GM12873 (cell line): ENCODE data around the gene PAX3.

ENCODE experiments used
- TF ChIP-seq, protein P1 (sequence below): IDR thresholded peaks from 2 replicates; pipeline ENCODE4 v1.5.1; 2012; ENCODE audit warnings: low read depth, mild to moderate bottlenecking, moderate library complexity, low read length, control low read depth; ENCODE audit not compliant: insufficient read depth; ENCODE audit errors: missing control alignments

Gene PAX3

DNA sequence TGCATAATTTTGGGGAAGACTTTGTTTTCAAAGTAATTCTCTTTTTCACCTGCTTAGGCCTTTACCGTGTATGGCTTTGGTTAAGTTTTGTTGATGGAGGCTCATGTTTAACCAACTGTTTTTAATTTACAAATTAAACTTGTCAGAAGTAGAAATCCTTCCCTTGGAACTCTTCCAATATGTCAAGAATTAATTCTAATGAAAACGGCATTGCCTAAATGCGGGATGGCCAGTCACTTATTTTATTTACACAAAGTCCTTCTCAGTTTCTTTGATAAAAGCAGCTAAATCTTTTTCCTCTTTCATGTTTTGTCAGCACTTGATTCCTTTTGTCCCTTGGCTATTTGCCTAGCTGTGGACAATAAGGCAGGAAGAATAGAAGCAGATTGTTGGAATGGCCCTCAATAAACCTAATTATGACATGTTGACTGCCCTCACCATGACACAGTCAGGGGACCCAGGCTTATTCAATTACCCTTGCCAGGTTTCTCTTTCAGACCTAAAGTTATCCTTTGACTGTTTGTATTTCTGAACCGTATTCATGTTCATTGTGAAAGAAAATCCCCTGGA lies 26.3 kb downstream of the PAX3 start:
- TF ChIP-seq, protein P1, sequence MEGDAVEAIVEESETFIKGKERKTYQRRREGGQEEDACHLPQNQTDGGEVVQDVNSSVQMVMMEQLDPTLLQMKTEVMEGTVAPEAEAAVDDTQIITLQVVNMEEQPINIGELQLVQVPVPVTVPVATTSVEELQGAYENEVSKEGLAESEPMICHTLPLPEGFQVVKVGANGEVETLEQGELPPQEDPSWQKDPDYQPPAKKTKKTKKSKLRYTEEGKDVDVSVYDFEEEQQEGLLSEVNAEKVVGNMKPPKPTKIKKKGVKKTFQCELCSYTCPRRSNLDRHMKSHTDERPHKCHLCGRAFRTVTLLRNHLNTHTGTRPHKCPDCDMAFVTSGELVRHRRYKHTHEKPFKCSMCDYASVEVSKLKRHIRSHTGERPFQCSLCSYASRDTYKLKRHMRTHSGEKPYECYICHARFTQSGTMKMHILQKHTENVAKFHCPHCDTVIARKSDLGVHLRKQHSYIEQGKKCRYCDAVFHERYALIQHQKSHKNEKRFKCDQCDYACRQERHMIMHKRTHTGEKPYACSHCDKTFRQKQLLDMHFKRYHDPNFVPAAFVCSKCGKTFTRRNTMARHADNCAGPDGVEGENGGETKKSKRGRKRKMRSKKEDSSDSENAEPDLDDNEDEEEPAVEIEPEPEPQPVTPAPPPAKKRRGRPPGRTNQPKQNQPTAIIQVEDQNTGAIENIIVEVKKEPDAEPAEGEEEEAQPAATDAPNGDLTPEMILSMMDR: no peak

DNA sequence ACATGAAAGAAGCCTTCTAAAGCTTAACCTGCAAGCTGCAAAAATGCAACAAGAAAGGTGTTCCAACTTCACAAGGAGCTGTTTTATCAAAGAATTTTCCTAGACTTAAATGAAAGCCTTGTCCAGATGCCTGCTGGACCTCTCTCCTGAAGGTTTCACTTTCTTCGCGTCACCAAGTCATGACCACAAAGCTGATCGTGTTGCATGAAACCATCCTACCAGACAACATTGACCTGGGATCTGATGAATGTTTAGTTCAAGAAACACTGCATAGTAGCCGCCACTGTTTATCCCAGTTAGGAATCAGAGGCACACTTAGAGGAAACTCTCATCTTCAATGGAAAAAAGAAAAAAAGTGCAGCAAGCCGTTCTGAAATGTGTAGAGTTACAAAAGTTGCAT lies 26.9 kb downstream of the PAX3 start:
- TF ChIP-seq, protein P1: no peak

- TF ChIP-seq, protein P1: no peak
These were observed 28.4 kb downstream of the PAX3 start for GRCh38 chr2:222270396-222270795.

- TF ChIP-seq, protein P1: no peak
These were observed 29.7 kb downstream of the PAX3 start for GRCh38 chr2:222269132-222269531.

- TF ChIP-seq, protein P1: no peak
These were observed 30.3 kb downstream of the PAX3 start for GRCh38 chr2:222268311-222268990.

GRCh38 chr2:222264791-222265320 lies 33.9 kb downstream of the PAX3 start:
- TF ChIP-seq, protein P1: no peak

DNA sequence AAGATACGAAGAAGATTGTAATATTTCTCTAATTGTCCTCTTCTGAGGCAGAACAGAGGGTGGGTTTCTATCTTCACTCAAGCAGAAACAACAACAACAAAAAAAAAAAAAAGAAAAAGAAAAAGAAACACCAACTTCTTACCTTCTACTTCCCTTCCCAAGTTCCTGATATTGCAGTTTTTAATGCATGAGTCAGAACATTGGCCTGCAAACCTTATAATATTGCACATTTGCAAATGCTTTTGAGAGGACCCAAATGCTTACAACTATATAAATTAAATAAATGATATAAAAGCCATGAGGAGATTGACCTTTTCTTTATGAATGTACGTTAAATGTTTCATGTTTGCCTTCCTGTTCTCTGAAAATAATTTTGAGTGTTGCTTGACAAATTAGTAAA lies 37.3 kb downstream of the PAX3 start:
- TF ChIP-seq, protein P1: no peak
